Adrenal gland (tissue), 5 donors: ENCODE measurements around the gene LMO3.

Experiments
- CTCF ChIP-seq, 6 experiments: fragments of 450-650 bp in 4 of 6; fragments of 200-600 bp in 2 of 6; sonication (generic) in 1 of 6; IDR thresholded peaks; 1 replicate in 5 of 6; 2 replicates in 1 of 6; pipeline versions ENCODE4 v1.5.1 to v1.8.0; 2016 to 2021; ENCODE audit warnings: antibody characterized with exemption in 6 of 6, mild to moderate bottlenecking in 2 of 6, moderate library complexity in 1 of 6
- POLR2A ChIP-seq, 2 donors: fragments of 450-650 bp; IDR thresholded peaks; one replicate each; pipeline ENCODE4 v1.6.1; 2017; ENCODE audit warnings: antibody characterized with exemption in 2 of 2, mild to moderate bottlenecking in 2 of 2, moderate library complexity in 1 of 2
- donor health status: DM: no; HTN: no; CAD: no.

- no peak for TF ChIP-seq CTCF (IDR thresholded peaks at IDR 0.05)
- no peak for TF ChIP-seq POLR2A (IDR thresholded peaks at IDR 0.05)
These were observed 63.4 kb downstream of the LMO3 start for GRCh38 chr12:16542586-16542985.
